K562 (cell line): ENCODE measurements around the gene KIF18B. TPM values are rescaled to one million over a fixed set of nuclear protein-coding genes. Genes with fewer than 3 reads are reported as not detected.

Source experiments
- C11orf30 ChIP-seq: fragments of 450-650 bp; IDR thresholded peaks from 2 replicates; pipeline ENCODE4 v1.6.1; 2016; ENCODE audit warnings: low read depth, mild to moderate bottlenecking
- CGGBP1 ChIP-seq: fragments of 250-450 bp; sonication (Bioruptor Pico); IDR thresholded peaks from 2 replicates; pipeline ENCODE4 v1.9.0; 2021; ENCODE audit warnings: mild to moderate bottlenecking
- CREM ChIP-seq: IDR thresholded peaks from 2 replicates; pipeline ENCODE4 v1.6.1; 2014; ENCODE audit warnings: antibody characterized with exemption, low read depth
- DMBX1 ChIP-seq: fragments of 250-450 bp; sonication (Bioruptor Pico); IDR thresholded peaks from 2 replicates; pipeline ENCODE4 v1.8.0; 2022; ENCODE audit warnings: inconsistent platforms, mild to moderate bottlenecking, moderate library complexity, borderline replicate concordance
- EHMT2 ChIP-seq: fragments of 450-650 bp; IDR thresholded peaks from 2 replicates; pipeline ENCODE4 v1.6.1; 2018; ENCODE audit warnings: antibody characterized with exemption
- FOXP1 ChIP-seq: sonication (generic); formaldehyde crosslinking; IDR thresholded peaks from 2 replicates; pipeline ENCODE4 v1.8.0; 2022; ENCODE audit warnings: mild to moderate bottlenecking, missing genetic modification reagents
- KAT7 ChIP-seq: sonication (generic); formaldehyde crosslinking; IDR thresholded peaks from 2 replicates; pipeline ENCODE4 v1.8.0; 2022; ENCODE audit warnings: missing genetic modification reagents, mild to moderate bottlenecking, borderline replicate concordance
- L3MBTL2 ChIP-seq: fragments of 450-650 bp; IDR thresholded peaks from 2 replicates; pipeline ENCODE4 v1.6.1; 2016; ENCODE audit warnings: mild to moderate bottlenecking, moderate library complexity
- MEF2D ChIP-seq: conservative IDR thresholded peaks from 2 replicates; pipeline ENCODE4 v1.6.1; 2016; ENCODE audit warnings: low read depth, missing genetic modification characterization, missing compliant biosample characterization
- RCOR1 ChIP-seq, 2 experiments: IDR thresholded peaks; 2 replicates each; pipeline ENCODE4 v1.6.1; 2012; ENCODE audit warnings: low read depth in 2 of 2, low read length in 2 of 2, borderline replicate concordance in 1 of 2, improper control_type of control experiment in 1 of 2
- SOX6 ChIP-seq: fragments of 450-650 bp; IDR thresholded peaks from 2 replicates; pipeline ENCODE4 v1.6.1; 2014; ENCODE audit warnings: mild to moderate bottlenecking
- STAG1 ChIP-seq: sonication (generic); formaldehyde crosslinking; IDR thresholded peaks from 2 replicates; pipeline ENCODE4 v1.5.0; 2020; ENCODE audit warnings: missing genetic modification reagents, borderline replicate concordance
- TRIM24 ChIP-seq, 2 experiments: fragments of 450-650 bp; IDR thresholded peaks; 2 replicates each; pipeline ENCODE4 v1.6.1; 2016
- ZBTB2 ChIP-seq: fragments of 450-650 bp; IDR thresholded peaks from 2 replicates; pipeline ENCODE4 v1.6.1; 2016; ENCODE audit warnings: antibody characterized with exemption
- ZEB2 ChIP-seq: fragments of 450-650 bp; IDR thresholded peaks from 2 replicates; pipeline ENCODE4 v1.6.1; 2016
- ZNF395 ChIP-seq: fragments of 200-800 bp; sonication (Bioruptor generic); IDR thresholded peaks from 2 replicates; pipeline ENCODE4 v1.6.1; 2017; ENCODE audit warnings: missing genetic modification characterization, missing compliant biosample characterization
- ZNF584 ChIP-seq: fragments of 200-800 bp; sonication (Bioruptor generic); IDR thresholded peaks from 2 replicates; pipeline ENCODE4 v1.6.1; 2016; ENCODE audit warnings: low read depth, mild to moderate bottlenecking, missing genetic modification characterization, missing compliant biosample characterization
- ZNF592 ChIP-seq: fragments of 450-650 bp; IDR thresholded peaks from 2 replicates; pipeline ENCODE4 v1.6.1; 2017; ENCODE audit warnings: antibody characterized with exemption, mild to moderate bottlenecking
- ZNF639 ChIP-seq, 2 experiments: fragments of 200-800 bp in 1 of 2; sonication (Bioruptor generic) in 1 of 2; sonication (generic) in 1 of 2; formaldehyde crosslinking in 1 of 2; IDR thresholded peaks in 1 of 2; conservative IDR thresholded peaks in 1 of 2; 2 replicates each; pipeline versions ENCODE4 v1.5.0 to v1.6.1; 2016 to 2020; ENCODE audit warnings: missing compliant biosample characterization in 1 of 2, missing genetic modification characterization in 1 of 2, missing genetic modification reagents in 1 of 2
- polyA plus RNA-seq, 8 experiments: library from polyadenylated mRNA; depleted of rRNA in 4 of 8; stranded (reverse) in 5 of 8; unstranded in 3 of 8; fragments of >200 nt; fragmentation: Nextera tagmentation in 2 of 8; fragmentation: Illumina TruSeq in 1 of 8; extraction: Ambion mirVana in 2 of 8; extraction: Trizol in 1 of 8; gene quantifications; 2 replicates each; pipeline versions ENCODE4 v1.2.1 to v1.2.3, GENCODE V29; 2011 to 2014; ENCODE audit warnings: inconsistent platforms in 1 of 8, missing spikeins in 1 of 8
- total RNA-seq, 7 experiments: library from RNA; depleted of rRNA in 6 of 7; stranded (reverse); fragments of >200 nt in 6 of 7; fragmentation: Illumina TruSeq in 2 of 7; extraction: Trizol in 2 of 7; gene quantifications; 2 replicates each; pipeline versions ENCODE4 v1.2.1 to v1.2.3, GENCODE V29; 2011 to 2021; ENCODE audit warnings: low replicate concordance in 1 of 7

The KIF18B gene
- total and polyA plus RNA-seq, 9 of the 15 experiments (the other 6 are each of a cell fraction or from before 2014, with no cell fraction given): 2.0 to 42.8 (median 13.2) TPM

- TF ChIP-seq KAT7 (CRISPR knock-in tag) (peak; percentile 52; the same call in 1 of the 2 replicates), ZBTB2 (no peak), RCOR1 (IDR thresholded peaks at IDR 0.05; ENCODE audit: borderline replicate concordance in 1 of 2, low read depth in 2 of 2, low read length in 2 of 2) (peak in 1 of 2 experiments; percentile 82; a peak in 1 of 4 replicates), L3MBTL2 (peak; percentile 23; the same call in 1 of the 2 replicates), CGGBP1 (CRISPR knock-in tag) (no peak), FOXP1 (no peak), C11orf30 (peak; percentile 70), EHMT2 (peak; percentile 77; the same call in 1 of the 2 replicates), ZEB2 (0 out of 2 replicates have a peak, but pooled peaks have one; percentile 43), CREM (peak; percentile 14; the same call in 1 of the 2 replicates), SOX6 (peak; percentile 39; the same call in 1 of the 2 replicates), TRIM24 (IDR thresholded peaks at IDR 0.05) (peak in 1 of 2 experiments; percentile 48; a peak in 1 of 4 replicates), ZNF395 (CRISPR knock-in tag) (peak; percentile 76; the same call in 1 of the 2 replicates), MEF2D (tag) (0 out of 2 replicates have a peak, but pooled peaks have one; percentile 21), STAG1 (CRISPR knock-in tag) (0 out of 2 replicates have a peak, but pooled peaks have one; percentile 32), ZNF584 (CRISPR knock-in tag) (peak; percentile 90; the same call in 1 of the 2 replicates), ZNF639 (CRISPR knock-in tag; conservative IDR thresholded peaks at IDR 0.05 in 1 of 2, IDR thresholded peaks at IDR 0.05 in 1 of 2) (peak in 1 of 2 experiments; percentile 31; a peak in 1 of 4 replicates), DMBX1 (CRISPR knock-in tag) (peak; percentile 71), ZNF592 (peak; percentile 89)
Measured at GRCh38 chr17:44906010-44906646, 41.4 kb downstream of the KIF18B start (continued).
